H1 (cell line): ENCODE results near the gene RBP7. TPM values are rescaled to one million over a fixed set of nuclear protein-coding genes. Genes with fewer than 3 reads are reported as not detected.

Experiments used
- CTCF ChIA-PET: fragments of 300-600 bp; sonication (Branson Sonifier 250); formaldehyde crosslinking; loops from one replicate; lab custom pipeline; 2021; ENCODE audit not compliant: partially characterized antibody; lab: Charles Lee
- POLR2A ChIA-PET: fragments of 300-600 bp; sonication (Branson Sonifier 250); formaldehyde crosslinking; loops from one replicate; lab custom pipeline; 2021; ENCODE audit warnings: inconsistent platforms; ENCODE audit not compliant: partially characterized antibody; lab: Charles Lee
- DNase-seq, 2 experiments: peaks; one replicate each; pipeline versions ENCODE4 v3.0.0 to v3.0.0-alpha.2; 2010 to 2022; ENCODE audit warnings: low spot score in 2 of 2, low read depth in 1 of 2, mixed read lengths in 1 of 2
- FAIRE-seq: peaks from 2 replicates; lab custom pipeline; 2011; peaks lifted over from hg19 to GRCh38; lab: Jason Lieb, UNC
- H2AFZ ChIP-seq: 2 replicates; pipeline ENCODE4 v1.8.1; 2012; ENCODE audit warnings: low read length, inconsistent platforms
- H2AK5ac ChIP-seq: 2 replicates; pipeline ENCODE4 v1.6.1; 2013; ENCODE audit warnings: low read depth, low read length
- H2BK120ac ChIP-seq: replicated peaks from 2 replicates; pipeline ENCODE3; 2013; ENCODE audit warnings: low read depth, low read length, inconsistent platforms
- H2BK12ac ChIP-seq: 2 replicates; pipeline ENCODE4 v1.6.1; 2013; ENCODE audit warnings: low read depth, low read length
- H2BK15ac ChIP-seq: 2 replicates; pipeline ENCODE4 v1.6.1; 2013; ENCODE audit warnings: low read length
- H2BK20ac ChIP-seq: 2 replicates; pipeline ENCODE4 v1.6.1; 2013; ENCODE audit warnings: low read length
- H2BK5ac ChIP-seq: 2 replicates; pipeline ENCODE4 v1.6.1; 2013; ENCODE audit warnings: low read depth, low read length
- H3K14ac ChIP-seq: 2 replicates; pipeline ENCODE4 v1.6.1; 2013; ENCODE audit warnings: inconsistent platforms; ENCODE audit not compliant: insufficient read length
- H3K18ac ChIP-seq: 2 replicates; pipeline ENCODE4 v1.6.1; 2013; ENCODE audit warnings: low read length; ENCODE audit errors: extremely low read depth
- H3K23ac ChIP-seq: 2 replicates; pipeline ENCODE4 v1.6.1; 2013; ENCODE audit warnings: inconsistent platforms; ENCODE audit not compliant: insufficient read length
- H3K23me2 ChIP-seq: 2 replicates; pipeline ENCODE4 v1.6.1; 2013; ENCODE audit warnings: low read depth, low read length
- H3K27ac ChIP-seq: 2 replicates; pipeline ENCODE4 v1.6.1; 2011; ENCODE audit warnings: low read depth, low read length, inconsistent platforms
- H3K27me3 ChIP-seq, 4 experiments: replicated peaks in 1 of 4; 1 replicate in 1 of 4; 2 replicates in 3 of 4; pipeline versions ENCODE4 v1.6.1 to v1.8.1; 2011 to 2013; ENCODE audit warnings: low read length in 3 of 4, mild to moderate bottlenecking in 3 of 4, inconsistent platforms in 2 of 4, mixed read lengths in 2 of 4, moderate library complexity in 1 of 4; ENCODE audit not compliant: control insufficient read depth in 3 of 4, insufficient read depth in 3 of 4; ENCODE audit errors: extremely low read depth in 1 of 4
- H3K36me3 ChIP-seq, 4 experiments: 2 replicates each; pipeline versions ENCODE4 v1.6.1 to v1.8.1; 2011 to 2013; ENCODE audit warnings: mild to moderate bottlenecking in 4 of 4, low read length in 3 of 4, moderate library complexity in 2 of 4, control low read depth in 1 of 4, inconsistent platforms in 1 of 4; ENCODE audit not compliant: insufficient read depth in 4 of 4, control insufficient read depth in 2 of 4
- H3K4ac ChIP-seq: replicated peaks from 2 replicates; pipeline ENCODE3; 2013; ENCODE audit warnings: low read length, low read depth, mixed read lengths, inconsistent platforms; ENCODE audit not compliant: insufficient read length
- H3K4me1 ChIP-seq, 4 experiments: replicated peaks in 1 of 4; 1 replicate in 1 of 4; 2 replicates in 3 of 4; pipeline versions ENCODE4 v1.6.1 to v1.8.1; 2011 to 2013; ENCODE audit warnings: low read length in 3 of 4, inconsistent platforms in 2 of 4, mixed read lengths in 1 of 4; ENCODE audit not compliant: insufficient read depth in 4 of 4, control insufficient read depth in 3 of 4
- H3K4me2 ChIP-seq, 2 experiments: 2 replicates each; pipeline versions ENCODE4 v1.6.1 to v1.8.1; 2011 to 2013; ENCODE audit warnings: low read depth in 2 of 2, low read length in 2 of 2, control low read depth in 1 of 2, inconsistent platforms in 1 of 2, mild to moderate bottlenecking in 1 of 2; ENCODE audit not compliant: insufficient read depth in 1 of 2
- H3K4me3 ChIP-seq, 4 experiments: fragments of 200-600, 300-600 bp in 1 of 4; sonication (generic), shearing (Covaris generic), sonication (Bioruptor Twin) in 1 of 4; 2 replicates each; pipeline versions ENCODE4 v1.5.1 to v1.8.1; 2011 to 2016; ENCODE audit warnings: low read length in 4 of 4, low read depth in 3 of 4, control low read depth in 2 of 4, inconsistent platforms in 2 of 4, mild to moderate bottlenecking in 2 of 4, mixed read lengths in 1 of 4, moderate library complexity in 1 of 4; ENCODE audit not compliant: insufficient read depth in 2 of 4; ENCODE audit errors: extremely low read depth in 1 of 4
- H3K56ac ChIP-seq: replicated peaks from 2 replicates; pipeline ENCODE3; 2013; ENCODE audit warnings: low read depth, mild to moderate bottlenecking, mixed read lengths, low read length, inconsistent platforms; ENCODE audit not compliant: insufficient read length
- H3K79me1 ChIP-seq: 2 replicates; pipeline ENCODE4 v1.6.1; 2013; ENCODE audit warnings: low read depth, low read length, control low read depth
- H3K79me2 ChIP-seq, 2 experiments: 2 replicates each; pipeline versions ENCODE4 v1.6.1 to v1.8.1; 2012 to 2013; ENCODE audit warnings: low read length in 2 of 2, mild to moderate bottlenecking in 2 of 2, inconsistent platforms in 1 of 2; ENCODE audit not compliant: insufficient read depth in 2 of 2, control insufficient read depth in 1 of 2
- H3K9ac ChIP-seq, 4 experiments: replicated peaks in 1 of 4; 1 replicate in 1 of 4; 2 replicates in 3 of 4; pipeline versions ENCODE4 v1.6.1 to v1.8.1; 2011 to 2013; ENCODE audit warnings: low read depth in 3 of 4, low read length in 3 of 4, control low read depth in 2 of 4, mild to moderate bottlenecking in 2 of 4, moderate library complexity in 2 of 4, inconsistent platforms in 1 of 4; ENCODE audit errors: extremely low read depth in 1 of 4
- H3K9me3 ChIP-seq, 2 experiments: 2 replicates each; pipeline versions ENCODE4 v1.6.1 to v1.8.1; 2012 to 2013; ENCODE audit warnings: mild to moderate bottlenecking in 2 of 2, moderate library complexity in 2 of 2, control low read depth in 1 of 2, inconsistent platforms in 1 of 2, low read depth in 1 of 2, low read length in 1 of 2, mixed read lengths in 1 of 2; ENCODE audit not compliant: insufficient read depth in 2 of 2
- H4K20me1 ChIP-seq, 2 experiments: replicated peaks in 1 of 2; 2 replicates each; pipeline versions ENCODE3 to v1.8.1; 2011 to 2013; ENCODE audit warnings: inconsistent platforms in 2 of 2, low read length in 2 of 2, mild to moderate bottlenecking in 1 of 2; ENCODE audit not compliant: insufficient read depth in 2 of 2, control insufficient read depth in 1 of 2
- H4K5ac ChIP-seq: 2 replicates; pipeline ENCODE4 v1.6.1; 2013; ENCODE audit warnings: low read length, low read depth, mixed read lengths, inconsistent platforms; ENCODE audit not compliant: insufficient read length
- H4K8ac ChIP-seq: 2 replicates; pipeline ENCODE4 v1.8.0; 2013; ENCODE audit warnings: mild to moderate bottlenecking, moderate library complexity, low read length, inconsistent platforms; ENCODE audit not compliant: insufficient read depth; ENCODE audit errors: extremely low read depth
- H4K91ac ChIP-seq: replicated peaks from 2 replicates; pipeline ENCODE3; 2013; ENCODE audit warnings: low read length, mixed read lengths, inconsistent platforms; ENCODE audit not compliant: insufficient read length
- E2F6 ChIP-seq: IDR thresholded peaks from 2 replicates; pipeline ENCODE4 v1.6.1; 2012; ENCODE audit warnings: inconsistent platforms
- GABPA ChIP-seq: IDR thresholded peaks from 2 replicates; pipeline ENCODE4 v1.6.1; 2011; ENCODE audit warnings: mild to moderate bottlenecking, low read length, moderate library complexity, borderline replicate concordance; ENCODE audit not compliant: insufficient read depth
- POU5F1 ChIP-seq: IDR thresholded peaks from 2 replicates; pipeline ENCODE4 v1.6.1; 2011; ENCODE audit warnings: low read depth, mild to moderate bottlenecking, low read length, moderate library complexity
- SIN3A ChIP-seq, 2 experiments: IDR thresholded peaks in 1 of 2; conservative IDR thresholded peaks in 1 of 2; 2 replicates each; pipeline ENCODE4 v1.6.1; 2011 to 2012; ENCODE audit warnings: low read length in 2 of 2, improper control_type of control experiment in 1 of 2, low read depth in 1 of 2, mild to moderate bottlenecking in 1 of 2
- SIX5 ChIP-seq: IDR thresholded peaks from 2 replicates; pipeline ENCODE4 v1.6.1; 2011; ENCODE audit warnings: mild to moderate bottlenecking, low read depth, low read length
- YY1 ChIP-seq: IDR thresholded peaks from 2 replicates; pipeline ENCODE4 v1.6.1; 2011; ENCODE audit warnings: low read depth, mild to moderate bottlenecking, low read length
- polyA plus RNA-seq, 7 experiments: library from polyadenylated mRNA; depleted of rRNA in 3 of 7; stranded (reverse) in 5 of 7; unstranded in 2 of 7; fragments of >200 nt in 5 of 7; fragments of 200-250 nt in 2 of 7; gene quantifications; 1 replicate in 5 of 7; 2 replicates in 1 of 7; 4 replicates in 1 of 7; pipeline versions ENCODE4 v1.2.1 to v1.2.3, GENCODE V29; 2011 to 2013; ENCODE audit warnings: missing spikeins in 2 of 7, mixed read lengths in 2 of 7
- total RNA-seq: library from RNA; stranded (reverse); fragmentation: NEBNext Ultra II Directional; extraction: Animal tissue kit (Norgen Biotek cat#: 25700); gene quantifications from 2 replicates; pipeline ENCODE4 v1.2.1, GENCODE V29; 2021

Gene RBP7
- total and polyA plus RNA-seq, 2 of the 8 experiments (the other 6 are each of a cell fraction or from before 2014, with no cell fraction given), result 5.7 to 7.2 TPM

- DNase-seq (no peak), FAIRE-seq (no peak)
- H3K23ac ChIP-seq, result no peak overlapping the region
- H3K9me3 ChIP-seq, result peaks cover 0 to 4% of the 10 kb centered on the region in 2 experiments; a peak in 1 of 4 replicates
- no peak overlapping the region for H3K27ac ChIP-seq
- no peak overlapping the region for H3K56ac ChIP-seq
- no peak overlapping the region for H2AK5ac ChIP-seq
- H3K23me2 ChIP-seq, result no peaks in the 10 kb centered on the region
- no peak overlapping the region for H4K5ac ChIP-seq
- no peak overlapping the region for H3K14ac ChIP-seq
- no peak overlapping the region for H2AFZ ChIP-seq
- H3K79me1 ChIP-seq, result no peaks in the 10 kb centered on the region
- no peak overlapping the region for H2BK12ac ChIP-seq
- no peak overlapping the region for H3K18ac ChIP-seq
- no peak overlapping the region for H3K4ac ChIP-seq
- H3K27me3 ChIP-seq, result no peaks in the 10 kb centered on the region
- H4K91ac ChIP-seq, result no peak overlapping the region
- ChIA-PET CTCF (interaction anchor here (0.7 to 1.4 kb wide), 2 partner anchors 18 to 133 kb away, joined by 3 to 4 read pairs; no protein-coding TSS in a partner anchor), POLR2A (interaction anchor here (0.6 kb wide), 1 partner anchor 97 kb away, joined by 3 read pairs; no protein-coding TSS in a partner anchor)
- no peak overlapping the region for H4K8ac ChIP-seq
- TF ChIP-seq POU5F1, result no peak
- no peak for TF ChIP-seq SIN3A (conservative IDR thresholded peaks at IDR 0.05 in 1 of 2, IDR thresholded peaks at IDR 0.05 in 1 of 2; ENCODE audit: low read depth in 1 of 2, low read length in 2 of 2)
- TF ChIP-seq SIX5, result no peak
- TF ChIP-seq E2F6, result no peak
- TF ChIP-seq GABPA, result no peak
- no peak for TF ChIP-seq YY1
- H3K9ac ChIP-seq, result no peak overlapping the region
- H3K36me3 ChIP-seq, result no peaks in the 10 kb centered on the region
- H3K79me2 ChIP-seq, result no peaks in the 10 kb centered on the region
- H2BK5ac ChIP-seq, result no peak overlapping the region
- H4K20me1 ChIP-seq, result no peaks in the 10 kb centered on the region
- H3K4me3 ChIP-seq, result no peak overlapping the region
- H2BK15ac ChIP-seq, result no peak overlapping the region
- H2BK120ac ChIP-seq, result no peak overlapping the region
- H3K4me2 ChIP-seq, result no peak overlapping the region
- no peak overlapping the region for H2BK20ac ChIP-seq
- H3K4me1 ChIP-seq, result no peaks in the 10 kb centered on the region
Observed at GRCh38 chr1:10027027-10027426, 30.0 kb downstream of the RBP7 start.
